ENCODE results near the gene TKTL2.
"Not testable (repeated sequence)": the region's sequence is repeated elsewhere in the genome, so short reads cannot be mapped to it uniquely, and the experiment has no call there.

TKTL2 gene

GRCh38 chr4:163447481-163447880, 26.1 kb downstream of the TKTL2 start:
- no peak for DNase-seq (ENCODE audit: low read depth in 2 of 2)

GRCh38 chr4:163447023-163447422, 26.5 kb downstream of the TKTL2 start:
- not testable (repeated sequence) for DNase-seq (ENCODE audit: low read depth in 2 of 2)

DNA sequence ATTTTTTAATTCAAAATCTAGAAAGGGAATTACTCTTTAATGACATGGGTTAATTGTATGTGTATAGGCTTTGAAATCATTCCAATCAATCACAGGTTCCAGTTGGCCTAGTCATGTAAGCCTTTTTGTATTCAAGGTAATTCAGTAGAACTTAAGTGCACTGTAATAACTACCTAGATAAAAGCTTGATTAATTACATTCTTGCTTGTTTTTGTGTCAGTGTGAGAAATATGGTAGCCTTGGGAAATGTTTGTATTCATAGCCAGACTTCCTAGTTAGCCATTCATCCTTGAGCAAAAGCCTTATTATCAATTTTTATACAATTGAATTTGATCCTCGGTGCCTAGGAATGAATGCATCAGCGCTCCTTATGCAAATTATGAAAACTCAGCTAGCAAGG, 33.5 kb downstream of the TKTL2 start:
- no peak for DNase-seq (ENCODE audit: low read depth in 2 of 2)

Data from stimulated activated CD8-positive, alpha-beta memory T cell treated with anti-CD3 and anti-CD28 coated beads, Interleukin-7, amount 100 ng/mL, for 1 hour (primary cell).